ENCODE measurements around the gene YWHAG. TPM values are rescaled to one million over a fixed set of nuclear protein-coding genes. Genes with fewer than 3 reads are reported as not detected.

Gene YWHAG
- total and polyA plus RNA-seq, 2 of the 13 experiments (the other 11 are each of a cell fraction or from before 2014, with no cell fraction given): 36.9 to 67.5 TPM

DNA sequence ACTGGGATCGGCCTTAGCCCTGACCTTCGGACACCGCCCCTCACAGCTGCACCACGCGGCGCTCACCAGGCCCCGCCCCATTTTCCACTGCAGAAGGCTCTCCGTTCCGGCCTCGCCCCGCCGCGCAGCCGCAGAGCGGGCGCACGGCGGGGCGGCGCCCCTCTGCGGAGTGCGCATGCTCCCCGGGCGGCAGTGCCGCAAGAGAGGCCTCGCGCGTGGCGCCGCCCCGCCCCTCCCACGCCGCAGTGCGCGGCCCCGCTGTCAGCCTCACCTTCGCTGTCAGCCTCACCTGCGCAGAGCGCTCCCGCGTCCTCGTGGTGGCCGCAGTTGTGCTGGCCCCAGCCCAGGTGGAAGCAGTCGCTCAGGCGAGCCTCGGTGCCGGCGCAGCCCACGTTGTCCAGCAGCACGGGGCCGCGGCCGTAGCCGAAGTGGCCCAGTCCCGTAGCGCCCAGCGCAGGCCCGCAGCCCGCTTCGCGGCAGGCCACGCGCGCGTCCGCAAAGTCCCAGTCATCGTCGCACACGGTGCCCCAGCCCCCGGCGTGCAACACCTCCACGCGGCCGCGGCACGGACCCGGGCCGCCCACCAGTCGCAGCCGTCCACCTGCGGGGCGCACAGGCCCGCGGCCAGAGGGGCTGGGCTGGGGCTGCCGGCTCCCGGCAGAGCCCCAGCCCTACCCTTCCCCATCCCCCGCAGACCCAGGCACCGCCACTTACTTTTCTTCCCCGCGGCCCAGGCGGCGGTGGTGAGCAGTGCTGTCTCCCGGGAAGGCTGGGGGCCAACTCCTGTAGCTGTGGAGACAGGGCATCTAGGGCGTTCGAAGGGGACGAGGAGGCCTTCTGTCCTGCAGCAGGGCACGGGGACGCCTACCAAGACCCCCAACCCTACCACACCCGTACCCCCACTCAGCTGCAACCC is 34.6 kb upstream of the YWHAG start (continued):
- TF ChIP-seq, protein P1, sequence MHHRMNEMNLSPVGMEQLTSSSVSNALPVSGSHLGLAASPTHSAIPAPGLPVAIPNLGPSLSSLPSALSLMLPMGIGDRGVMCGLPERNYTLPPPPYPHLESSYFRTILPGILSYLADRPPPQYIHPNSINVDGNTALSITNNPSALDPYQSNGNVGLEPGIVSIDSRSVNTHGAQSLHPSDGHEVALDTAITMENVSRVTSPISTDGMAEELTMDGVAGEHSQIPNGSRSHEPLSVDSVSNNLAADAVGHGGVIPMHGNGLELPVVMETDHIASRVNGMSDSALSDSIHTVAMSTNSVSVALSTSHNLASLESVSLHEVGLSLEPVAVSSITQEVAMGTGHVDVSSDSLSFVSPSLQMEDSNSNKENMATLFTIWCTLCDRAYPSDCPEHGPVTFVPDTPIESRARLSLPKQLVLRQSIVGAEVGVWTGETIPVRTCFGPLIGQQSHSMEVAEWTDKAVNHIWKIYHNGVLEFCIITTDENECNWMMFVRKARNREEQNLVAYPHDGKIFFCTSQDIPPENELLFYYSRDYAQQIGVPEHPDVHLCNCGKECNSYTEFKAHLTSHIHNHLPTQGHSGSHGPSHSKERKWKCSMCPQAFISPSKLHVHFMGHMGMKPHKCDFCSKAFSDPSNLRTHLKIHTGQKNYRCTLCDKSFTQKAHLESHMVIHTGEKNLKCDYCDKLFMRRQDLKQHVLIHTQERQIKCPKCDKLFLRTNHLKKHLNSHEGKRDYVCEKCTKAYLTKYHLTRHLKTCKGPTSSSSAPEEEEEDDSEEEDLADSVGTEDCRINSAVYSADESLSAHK (CRISPR knock-in tag; IDR thresholded peaks at IDR 0.05; ENCODE audit: borderline replicate concordance): no peak
- TF ChIP-seq, protein P2, sequence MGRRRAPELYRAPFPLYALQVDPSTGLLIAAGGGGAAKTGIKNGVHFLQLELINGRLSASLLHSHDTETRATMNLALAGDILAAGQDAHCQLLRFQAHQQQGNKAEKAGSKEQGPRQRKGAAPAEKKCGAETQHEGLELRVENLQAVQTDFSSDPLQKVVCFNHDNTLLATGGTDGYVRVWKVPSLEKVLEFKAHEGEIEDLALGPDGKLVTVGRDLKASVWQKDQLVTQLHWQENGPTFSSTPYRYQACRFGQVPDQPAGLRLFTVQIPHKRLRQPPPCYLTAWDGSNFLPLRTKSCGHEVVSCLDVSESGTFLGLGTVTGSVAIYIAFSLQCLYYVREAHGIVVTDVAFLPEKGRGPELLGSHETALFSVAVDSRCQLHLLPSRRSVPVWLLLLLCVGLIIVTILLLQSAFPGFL (CRISPR knock-in tag; IDR thresholded peaks at IDR 0.05): no peak
- peak; percentile 96 for TF ChIP-seq SRY (CRISPR knock-in tag; IDR thresholded peaks at IDR 0.05)
- TF ChIP-seq NR2F1 (CRISPR knock-in tag; IDR thresholded peaks at IDR 0.05): peak in 1 of 2 experiments; percentile 0; a peak in 1 of 4 replicates
- TF ChIP-seq XRCC5 (optimal IDR thresholded peaks at IDR 0.05; ENCODE audit: low read length): peak; percentile 12
- TF ChIP-seq, protein P3, sequence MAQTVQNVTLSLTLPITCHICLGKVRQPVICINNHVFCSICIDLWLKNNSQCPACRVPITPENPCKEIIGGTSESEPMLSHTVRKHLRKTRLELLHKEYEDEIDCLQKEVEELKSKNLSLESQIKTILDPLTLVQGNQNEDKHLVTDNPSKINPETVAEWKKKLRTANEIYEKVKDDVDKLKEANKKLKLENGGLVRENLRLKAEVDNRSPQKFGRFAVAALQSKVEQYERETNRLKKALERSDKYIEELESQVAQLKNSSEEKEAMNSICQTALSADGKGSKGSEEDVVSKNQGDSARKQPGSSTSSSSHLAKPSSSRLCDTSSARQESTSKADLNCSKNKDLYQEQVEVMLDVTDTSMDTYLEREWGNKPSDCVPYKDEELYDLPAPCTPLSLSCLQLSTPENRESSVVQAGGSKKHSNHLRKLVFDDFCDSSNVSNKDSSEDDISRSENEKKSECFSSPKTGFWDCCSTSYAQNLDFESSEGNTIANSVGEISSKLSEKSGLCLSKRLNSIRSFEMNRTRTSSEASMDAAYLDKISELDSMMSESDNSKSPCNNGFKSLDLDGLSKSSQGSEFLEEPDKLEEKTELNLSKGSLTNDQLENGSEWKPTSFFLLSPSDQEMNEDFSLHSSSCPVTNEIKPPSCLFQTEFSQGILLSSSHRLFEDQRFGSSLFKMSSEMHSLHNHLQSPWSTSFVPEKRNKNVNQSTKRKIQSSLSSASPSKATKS (CRISPR knock-in tag; IDR thresholded peaks at IDR 0.05): peak; percentile 34; the same call in 1 of the 2 replicates
- TF ChIP-seq, protein P4, sequence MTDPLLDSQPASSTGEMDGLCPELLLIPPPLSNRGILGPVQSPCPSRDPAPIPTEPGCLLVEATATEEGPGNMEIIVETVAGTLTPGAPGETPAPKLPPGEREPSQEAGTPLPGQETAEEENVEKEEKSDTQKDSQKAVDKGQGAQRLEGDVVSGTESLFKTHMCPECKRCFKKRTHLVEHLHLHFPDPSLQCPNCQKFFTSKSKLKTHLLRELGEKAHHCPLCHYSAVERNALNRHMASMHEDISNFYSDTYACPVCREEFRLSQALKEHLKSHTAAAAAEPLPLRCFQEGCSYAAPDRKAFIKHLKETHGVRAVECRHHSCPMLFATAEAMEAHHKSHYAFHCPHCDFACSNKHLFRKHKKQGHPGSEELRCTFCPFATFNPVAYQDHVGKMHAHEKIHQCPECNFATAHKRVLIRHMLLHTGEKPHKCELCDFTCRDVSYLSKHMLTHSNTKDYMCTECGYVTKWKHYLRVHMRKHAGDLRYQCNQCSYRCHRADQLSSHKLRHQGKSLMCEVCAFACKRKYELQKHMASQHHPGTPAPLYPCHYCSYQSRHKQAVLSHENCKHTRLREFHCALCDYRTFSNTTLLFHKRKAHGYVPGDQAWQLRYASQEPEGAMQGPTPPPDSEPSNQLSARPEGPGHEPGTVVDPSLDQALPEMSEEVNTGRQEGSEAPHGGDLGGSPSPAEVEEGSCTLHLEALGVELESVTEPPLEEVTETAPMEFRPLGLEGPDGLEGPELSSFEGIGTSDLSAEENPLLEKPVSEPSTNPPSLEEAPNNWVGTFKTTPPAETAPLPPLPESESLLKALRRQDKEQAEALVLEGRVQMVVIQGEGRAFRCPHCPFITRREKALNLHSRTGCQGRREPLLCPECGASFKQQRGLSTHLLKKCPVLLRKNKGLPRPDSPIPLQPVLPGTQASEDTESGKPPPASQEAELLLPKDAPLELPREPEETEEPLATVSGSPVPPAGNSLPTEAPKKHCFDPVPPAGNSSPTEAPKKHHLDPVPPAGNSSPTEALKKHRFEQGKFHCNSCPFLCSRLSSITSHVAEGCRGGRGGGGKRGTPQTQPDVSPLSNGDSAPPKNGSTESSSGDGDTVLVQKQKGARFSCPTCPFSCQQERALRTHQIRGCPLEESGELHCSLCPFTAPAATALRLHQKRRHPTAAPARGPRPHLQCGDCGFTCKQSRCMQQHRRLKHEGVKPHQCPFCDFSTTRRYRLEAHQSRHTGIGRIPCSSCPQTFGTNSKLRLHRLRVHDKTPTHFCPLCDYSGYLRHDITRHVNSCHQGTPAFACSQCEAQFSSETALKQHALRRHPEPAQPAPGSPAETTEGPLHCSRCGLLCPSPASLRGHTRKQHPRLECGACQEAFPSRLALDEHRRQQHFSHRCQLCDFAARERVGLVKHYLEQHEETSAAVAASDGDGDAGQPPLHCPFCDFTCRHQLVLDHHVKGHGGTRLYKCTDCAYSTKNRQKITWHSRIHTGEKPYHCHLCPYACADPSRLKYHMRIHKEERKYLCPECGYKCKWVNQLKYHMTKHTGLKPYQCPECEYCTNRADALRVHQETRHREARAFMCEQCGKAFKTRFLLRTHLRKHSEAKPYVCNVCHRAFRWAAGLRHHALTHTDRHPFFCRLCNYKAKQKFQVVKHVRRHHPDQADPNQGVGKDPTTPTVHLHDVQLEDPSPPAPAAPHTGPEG (CRISPR knock-in tag; IDR thresholded peaks at IDR 0.05): no peak; the same call in 1 of the 2 replicates
- TF ChIP-seq MAZ (IDR thresholded peaks at IDR 0.05; ENCODE audit: borderline replicate concordance, low read depth, low read length): no peak
- peak; percentile 95 for TF ChIP-seq MAZ (CRISPR knock-in tag; IDR thresholded peaks at IDR 0.05; ENCODE audit: low read depth)
- peak; percentile 34; the same call in 1 of the 2 replicates for TF ChIP-seq ZNF598 (CRISPR knock-in tag; IDR thresholded peaks at IDR 0.05; ENCODE audit: borderline replicate concordance)
- TF ChIP-seq, protein P5, sequence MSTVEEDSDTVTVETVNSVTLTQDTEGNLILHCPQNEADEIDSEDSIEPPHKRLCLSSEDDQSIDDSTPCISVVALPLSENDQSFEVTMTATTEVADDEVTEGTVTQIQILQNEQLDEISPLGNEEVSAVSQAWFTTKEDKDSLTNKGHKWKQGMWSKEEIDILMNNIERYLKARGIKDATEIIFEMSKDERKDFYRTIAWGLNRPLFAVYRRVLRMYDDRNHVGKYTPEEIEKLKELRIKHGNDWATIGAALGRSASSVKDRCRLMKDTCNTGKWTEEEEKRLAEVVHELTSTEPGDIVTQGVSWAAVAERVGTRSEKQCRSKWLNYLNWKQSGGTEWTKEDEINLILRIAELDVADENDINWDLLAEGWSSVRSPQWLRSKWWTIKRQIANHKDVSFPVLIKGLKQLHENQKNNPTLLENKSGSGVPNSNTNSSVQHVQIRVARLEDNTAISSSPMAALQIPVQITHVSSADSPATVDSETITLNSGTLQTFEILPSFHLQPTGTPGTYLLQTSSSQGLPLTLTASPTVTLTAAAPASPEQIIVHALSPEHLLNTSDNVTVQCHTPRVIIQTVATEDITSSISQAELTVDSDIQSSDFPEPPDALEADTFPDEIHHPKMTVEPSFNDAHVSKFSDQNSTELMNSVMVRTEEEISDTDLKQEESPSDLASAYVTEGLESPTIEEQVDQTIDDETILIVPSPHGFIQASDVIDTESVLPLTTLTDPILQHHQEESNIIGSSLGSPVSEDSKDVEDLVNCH (CRISPR knock-in tag; IDR thresholded peaks at IDR 0.05): no peak
- peak; percentile 91 for TF ChIP-seq SALL1 (CRISPR knock-in tag; IDR thresholded peaks at IDR 0.05)
